Mesendoderm (in vitro differentiated cells): ENCODE measurements around the gene HHIP.

Experiments used
- DNase-seq: peaks from one replicate; pipeline ENCODE4 v3.0.0; 2013
- H2AK5ac ChIP-seq: 2 replicates; pipeline ENCODE4 v1.6.1; 2013; ENCODE audit warnings: low read length, inconsistent platforms
- H2BK120ac ChIP-seq: 2 replicates; pipeline ENCODE4 v1.6.1; 2013; ENCODE audit warnings: low read depth, mild to moderate bottlenecking, low read length, moderate library complexity, mixed read lengths
- H2BK15ac ChIP-seq: replicated peaks from 2 replicates; pipeline ENCODE4 v1.6.1; 2013; ENCODE audit warnings: low read depth, mild to moderate bottlenecking, moderate library complexity
- H2BK5ac ChIP-seq: 2 replicates; pipeline ENCODE4 v1.6.1; 2013; ENCODE audit warnings: low read length, inconsistent platforms
- H3K18ac ChIP-seq: 2 replicates; pipeline ENCODE4 v1.6.1; 2013; ENCODE audit warnings: mild to moderate bottlenecking, low read length, mixed read lengths
- H3K23ac ChIP-seq: one replicate; pipeline ENCODE4 v1.6.1; 2013; ENCODE audit warnings: low read length
- H3K27ac ChIP-seq: 2 replicates; pipeline ENCODE4 v1.5.1; 2013; ENCODE audit warnings: low read depth, mild to moderate bottlenecking, inconsistent platforms, low read length, moderate library complexity
- H3K27me3 ChIP-seq: 2 replicates; pipeline ENCODE4 v1.6.1; 2013; ENCODE audit warnings: low read length, control low read depth, mild to moderate bottlenecking, inconsistent platforms; ENCODE audit not compliant: insufficient read depth, poor library complexity
- H3K36me3 ChIP-seq: 2 replicates; pipeline ENCODE4 v1.6.1; 2013; ENCODE audit warnings: low read length, inconsistent platforms; ENCODE audit not compliant: control insufficient read depth, insufficient read depth
- H3K4ac ChIP-seq: one replicate; pipeline ENCODE4 v1.6.1; 2013; ENCODE audit warnings: low read depth, mild to moderate bottlenecking, low read length, moderate library complexity
- H3K4me1 ChIP-seq: 2 replicates; pipeline ENCODE4 v1.6.1; 2013; ENCODE audit warnings: low read depth, low read length, inconsistent platforms; ENCODE audit not compliant: control insufficient read depth
- H3K4me2 ChIP-seq: 2 replicates; pipeline ENCODE4 v1.6.1; 2013; ENCODE audit warnings: low read length
- H3K4me3 ChIP-seq: 2 replicates; pipeline ENCODE4 v1.5.1; 2013; ENCODE audit warnings: mild to moderate bottlenecking, low read length
- H3K56ac ChIP-seq: one replicate; pipeline ENCODE4 v1.6.1; 2013; ENCODE audit warnings: low read length
- H3K79me1 ChIP-seq: 2 replicates; pipeline ENCODE4 v1.6.1; 2013; ENCODE audit warnings: low read length, inconsistent platforms
- H3K79me2 ChIP-seq: 2 replicates; pipeline ENCODE4 v1.6.1; 2013; ENCODE audit warnings: mild to moderate bottlenecking, low read length; ENCODE audit not compliant: control insufficient read depth, insufficient read depth
- H3K9ac ChIP-seq: 2 replicates; pipeline ENCODE4 v1.6.1; 2013; ENCODE audit warnings: low read length, inconsistent platforms
- H4K5ac ChIP-seq: one replicate; pipeline ENCODE4 v1.6.1; 2013; ENCODE audit warnings: low read length
- H4K8ac ChIP-seq: one replicate; pipeline ENCODE4 v1.6.1; 2013; ENCODE audit warnings: low read depth, mild to moderate bottlenecking, control low read depth, low read length, moderate library complexity
- WGBS: extraction: QIAGEN DNeasy Blood & Tissue Kit; methylation state at CpG from one replicate; pipeline ENCODE4 v1.1.7; 2013; ENCODE audit warnings: low lambda C conversion rate, missing lambda C conversion rate; ENCODE audit not compliant: insufficient coverage; ENCODE audit errors: extremely low coverage; 5-methylcytosine and 5-hydroxymethylcytosine counted together

Gene HHIP

GRCh38 chr4:144645102-144645630 is 790 bp upstream of the HHIP start:
- Histone ChIP-seq H3K9ac (no peak overlapping the region), H3K4me3 (no peak overlapping the region), H3K79me1 (no peaks in the 10 kb centered on the region), H3K27ac (no peak overlapping the region), H3K4me1 (no peaks in the 10 kb centered on the region), H3K36me3 (no peaks in the 10 kb centered on the region), H3K18ac (peak overlapping the region; percentile 64), H4K8ac (no peak overlapping the region), H2BK5ac (no peak overlapping the region), H2BK15ac (no peak overlapping the region), H2BK120ac (no peak overlapping the region), H4K5ac (no peak overlapping the region), H3K4ac (no peak overlapping the region), H3K27me3 (peaks cover 15% of the 10 kb centered on the region), H3K23ac (no peak overlapping the region), H3K56ac (peak overlapping the region; percentile 69), H3K79me2 (no peaks in the 10 kb centered on the region), H3K4me2 (no peak overlapping the region), H2AK5ac (no peak overlapping the region)
- WGBS, result no CpG with 5 or more reads among the region's 29 CpGs
- DNase-seq, result no peak

DNA sequence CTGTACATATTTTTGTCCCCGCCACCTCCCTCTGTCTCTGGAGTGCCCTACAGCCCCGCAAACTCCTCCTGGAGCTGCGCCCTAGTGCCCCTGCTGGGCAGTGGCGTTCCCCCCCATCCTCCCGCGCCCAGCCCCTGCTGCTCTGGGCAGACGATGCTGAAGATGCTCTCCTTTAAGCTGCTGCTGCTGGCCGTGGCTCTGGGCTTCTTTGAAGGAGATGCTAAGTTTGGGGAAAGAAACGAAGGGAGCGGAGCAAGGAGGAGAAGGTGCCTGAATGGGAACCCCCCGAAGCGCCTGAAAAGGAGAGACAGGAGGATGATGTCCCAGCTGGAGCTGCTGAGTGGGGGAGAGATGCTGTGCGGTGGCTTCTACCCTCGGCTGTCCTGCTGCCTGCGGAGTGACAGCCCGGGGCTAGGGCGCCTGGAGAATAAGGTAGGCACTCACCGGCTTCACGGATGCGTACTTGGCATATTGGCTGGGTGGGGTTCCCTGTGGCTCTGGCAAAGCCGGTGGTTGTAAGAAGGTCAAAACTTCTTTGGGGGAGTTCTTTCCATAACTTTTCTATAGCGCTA is 653 bp downstream of the HHIP start:
- DNase-seq, result peak; percentile 38
- Histone ChIP-seq H3K36me3 (no peaks in the 10 kb centered on the region), H4K5ac (no peak overlapping the region), H2BK120ac (no peak overlapping the region), H3K27ac (no peak overlapping the region), H3K4me2 (peak overlapping the region; percentile 76), H3K4me3 (peak overlapping the region; percentile 5), H3K79me2 (no peaks in the 10 kb centered on the region), H3K4ac (no peak overlapping the region), H4K8ac (no peak overlapping the region), H3K23ac (no peak overlapping the region), H3K56ac (peak overlapping the region; percentile 71), H3K79me1 (no peaks in the 10 kb centered on the region), H3K27me3 (peaks cover 15% of the 10 kb centered on the region), H2AK5ac (no peak overlapping the region), H3K4me1 (no peaks in the 10 kb centered on the region), H3K18ac (no peak overlapping the region), H2BK5ac (no peak overlapping the region), H2BK15ac (no peak overlapping the region), H3K9ac (no peak overlapping the region)
- no CpG with 5 or more reads among the region's 22 CpGs for WGBS

DNA sequence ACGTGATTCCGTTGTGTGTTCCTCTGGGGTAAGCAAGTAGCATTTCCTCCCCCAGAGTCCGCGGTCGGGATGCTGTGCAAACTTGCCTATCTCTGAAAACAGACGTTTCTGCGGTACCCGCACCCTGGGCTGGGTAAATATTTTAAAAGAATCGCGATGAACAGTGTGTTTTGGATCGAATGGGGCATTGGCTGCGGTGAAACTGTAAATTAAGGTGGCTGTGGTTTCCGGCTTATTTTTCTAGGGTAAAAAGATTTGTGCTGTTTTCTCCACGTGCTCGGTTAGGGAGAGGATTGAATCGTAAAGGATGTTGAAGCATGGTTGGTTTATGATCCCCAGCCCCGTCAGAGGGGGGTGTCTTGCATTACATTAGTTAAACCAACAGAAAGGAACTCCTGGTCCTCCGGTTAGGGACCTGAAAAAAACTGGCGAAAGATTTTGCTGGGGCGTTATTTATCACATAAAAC is 1.2 kb downstream of the HHIP start:
- Histone ChIP-seq H3K56ac (no peak overlapping the region), H3K9ac (no peak overlapping the region), H3K36me3 (no peaks in the 10 kb centered on the region), H3K27ac (no peak overlapping the region), H4K8ac (no peak overlapping the region), H3K4me3 (no peak overlapping the region), H2BK5ac (no peak overlapping the region), H3K4ac (no peak overlapping the region), H4K5ac (no peak overlapping the region), H3K27me3 (peaks cover 15% of the 10 kb centered on the region), H3K79me2 (no peaks in the 10 kb centered on the region), H3K79me1 (no peaks in the 10 kb centered on the region), H2BK15ac (no peak overlapping the region), H3K18ac (no peak overlapping the region), H3K4me2 (peak overlapping the region; percentile 76), H3K4me1 (no peaks in the 10 kb centered on the region), H3K23ac (no peak overlapping the region), H2AK5ac (no peak overlapping the region), H2BK120ac (no peak overlapping the region)
- WGBS, result no CpG with 5 or more reads among the region's 20 CpGs
- peak; percentile 48 for DNase-seq

DNA sequence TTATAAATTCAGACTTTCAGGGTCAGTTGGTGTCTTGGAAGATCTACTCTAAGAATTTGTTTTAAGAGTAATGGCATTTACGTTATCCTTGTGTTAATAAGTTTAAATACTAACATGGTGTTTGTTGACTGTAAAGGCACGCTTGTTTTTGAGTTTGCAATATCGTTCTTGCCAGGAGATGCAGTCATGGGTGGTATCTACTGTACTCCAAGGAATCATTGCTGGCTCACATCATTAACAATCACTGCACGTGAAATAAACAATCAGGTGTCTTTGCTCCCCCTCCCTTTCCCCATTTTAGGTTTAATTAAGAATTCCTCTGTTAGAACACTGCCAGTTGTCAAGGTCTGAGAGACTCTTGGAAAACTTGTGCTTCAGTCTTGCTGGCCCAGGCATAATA is 1.6 kb downstream of the HHIP start:
- Histone ChIP-seq H3K23ac (no peak overlapping the region), H2BK120ac (no peak overlapping the region), H3K4me2 (no peak overlapping the region), H3K79me1 (no peaks in the 10 kb centered on the region), H3K4me3 (no peak overlapping the region), H4K5ac (no peak overlapping the region), H3K4me1 (no peaks in the 10 kb centered on the region), H2BK15ac (no peak overlapping the region), H3K9ac (no peak overlapping the region), H3K56ac (no peak overlapping the region), H3K18ac (no peak overlapping the region), H4K8ac (no peak overlapping the region), H3K27ac (no peak overlapping the region), H3K36me3 (no peaks in the 10 kb centered on the region), H2BK5ac (no peak overlapping the region), H3K27me3 (peaks cover 15% of the 10 kb centered on the region), H2AK5ac (no peak overlapping the region), H3K4ac (no peak overlapping the region), H3K79me2 (no peaks in the 10 kb centered on the region)
- WGBS, result no CpG with 5 or more reads among the region's 4 CpGs
- no peak for DNase-seq

DNA sequence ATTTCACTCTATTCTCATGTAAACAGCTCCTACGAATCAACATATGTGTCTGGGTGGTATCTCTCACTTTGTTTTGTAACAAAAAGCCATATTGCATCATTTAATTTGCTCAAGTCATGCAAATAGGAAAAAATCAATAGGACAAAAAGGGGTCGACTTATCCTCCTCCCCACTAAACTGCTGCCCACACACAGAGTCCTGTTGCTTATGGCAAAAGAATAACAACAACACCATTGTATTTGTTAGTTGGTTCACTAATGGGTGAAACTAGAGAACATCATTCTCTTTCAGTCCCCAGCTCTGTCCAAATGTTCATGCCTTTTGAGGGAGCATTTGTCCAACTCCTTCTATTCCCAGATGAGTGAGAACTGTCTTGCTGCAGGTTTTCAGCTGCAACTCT is 2.1 kb downstream of the HHIP start:
- no peak overlapping the region for H2BK15ac ChIP-seq
- no peak overlapping the region for H3K23ac ChIP-seq
- no peaks in the 10 kb centered on the region for H3K79me2 ChIP-seq
- H3K4me1 ChIP-seq, result no peaks in the 10 kb centered on the region
- no peak overlapping the region for H3K4ac ChIP-seq
- no peaks in the 10 kb centered on the region for H3K36me3 ChIP-seq
- no peak overlapping the region for H2AK5ac ChIP-seq
- H3K4me3 ChIP-seq, result no peak overlapping the region
- H3K79me1 ChIP-seq, result no peaks in the 10 kb centered on the region
- no peak for DNase-seq
- no peak overlapping the region for H2BK120ac ChIP-seq
- H2BK5ac ChIP-seq, result no peak overlapping the region
- no peak overlapping the region for H4K8ac ChIP-seq
- H3K27ac ChIP-seq, result no peak overlapping the region
- no peak overlapping the region for H4K5ac ChIP-seq
- H3K56ac ChIP-seq, result no peak overlapping the region
- WGBS, result no CpG with 5 or more reads among the region's 2 CpGs
- H3K4me2 ChIP-seq, result no peak overlapping the region
- H3K9ac ChIP-seq, result no peak overlapping the region
- H3K18ac ChIP-seq, result peak overlapping the region; percentile 18
- H3K27me3 ChIP-seq, result peaks cover 15% of the 10 kb centered on the region

GRCh38 chr4:144649646-144650045 is 3.7 kb downstream of the HHIP start:
- peaks cover 13% of the 10 kb centered on the region for H3K27me3 ChIP-seq
- no peak overlapping the region for H2BK120ac ChIP-seq
- no peak overlapping the region for H2AK5ac ChIP-seq
- H3K4ac ChIP-seq, result no peak overlapping the region
- H3K4me1 ChIP-seq, result no peaks in the 10 kb centered on the region
- no CpG with 5 or more reads among the region's 1 CpG for WGBS
- H3K4me2 ChIP-seq, result no peak overlapping the region
- H4K5ac ChIP-seq, result no peak overlapping the region
- no peak overlapping the region for H3K18ac ChIP-seq
- H3K79me2 ChIP-seq, result no peaks in the 10 kb centered on the region
- H3K4me3 ChIP-seq, result no peak overlapping the region
- no peaks in the 10 kb centered on the region for H3K79me1 ChIP-seq
- H3K56ac ChIP-seq, result no peak overlapping the region
- no peaks in the 10 kb centered on the region for H3K36me3 ChIP-seq
- H3K9ac ChIP-seq, result no peak overlapping the region
- H3K23ac ChIP-seq, result no peak overlapping the region
- H3K27ac ChIP-seq, result no peak overlapping the region
- no peak overlapping the region for H2BK15ac ChIP-seq
- no peak overlapping the region for H4K8ac ChIP-seq
- H2BK5ac ChIP-seq, result no peak overlapping the region
- DNase-seq, result peak; percentile 58
